SK-N-SH (cell line): ENCODE results near the gene TBC1D19. TPM values are rescaled to one million over a fixed set of nuclear protein-coding genes. Genes with fewer than 3 reads are reported as not detected.
"Not testable (repeated sequence)": the region's sequence is repeated elsewhere in the genome, so short reads cannot be mapped to it uniquely, and the experiment has no call there.

ENCODE experiments used
- CTCF ChIA-PET: fragments of 300-600, 350-600 bp; formaldehyde crosslinking; extraction: SDS; loops from one replicate; lab custom pipeline; 2021; lab: Yijun Ruan, JAX
- POLR2A ChIA-PET: fragments of 350-600 bp; sonication (Branson Sonifier 250); formaldehyde crosslinking; extraction: SDS; loops from one replicate; lab custom pipeline; 2020; ENCODE audit warnings: antibody characterized with exemption, inconsistent platforms; lab: Yijun Ruan, JAX
- DNase-seq: peaks from one replicate; pipeline ENCODE4 v3.0.0; 2012
- H2AFZ ChIP-seq: fragments of 200-600 bp; sonication (generic); 2 replicates; pipeline ENCODE4 v1.8.1; 2016; ENCODE audit warnings: antibody characterized with exemption, mild to moderate bottlenecking, low read depth
- H3F3A ChIP-seq: fragments of 200-600 bp; sonication (generic); replicated peaks from 2 replicates; pipeline ENCODE3; 2016; ENCODE audit warnings: antibody characterized with exemption, mild to moderate bottlenecking; ENCODE audit not compliant: insufficient read depth
- H3K27ac ChIP-seq, 2 experiments: fragments of 200-500 bp in 1 of 2; fragments of 200-600 bp in 1 of 2; sonication (Bioruptor generic) in 1 of 2; sonication (generic), shearing (Covaris generic) in 1 of 2; 2 replicates each; pipeline versions ENCODE4 v1.5.1 to v1.6.1; 2014 to 2016; ENCODE audit warnings: low read depth in 2 of 2, inconsistent platforms in 1 of 2, low read length in 1 of 2, mild to moderate bottlenecking in 1 of 2, mixed read lengths in 1 of 2
- H3K27me3 ChIP-seq: fragments of 200-600 bp; sonication (generic), shearing (Covaris generic); 2 replicates; pipeline ENCODE4 v1.6.1; 2016; ENCODE audit warnings: mixed run types; ENCODE audit not compliant: insufficient read depth
- H3K36me3 ChIP-seq, 2 experiments: fragments of 200-500 bp in 1 of 2; fragments of 200-600 bp in 1 of 2; sonication (Bioruptor generic) in 1 of 2; sonication (generic) in 1 of 2; replicated peaks in 1 of 2; 2 replicates each; pipeline versions ENCODE3 to v1.5.1; 2014 to 2016; ENCODE audit warnings: low read length in 1 of 2, mild to moderate bottlenecking in 1 of 2; ENCODE audit not compliant: insufficient read depth in 2 of 2, control insufficient read depth in 1 of 2
- H3K4me1 ChIP-seq, 2 experiments: fragments of 200-500 bp in 1 of 2; fragments of 200-600 bp in 1 of 2; sonication (Bioruptor generic) in 1 of 2; sonication (generic), shearing (Covaris generic) in 1 of 2; 2 replicates each; pipeline versions ENCODE4 v1.5.1 to v1.6.1; 2014 to 2016; ENCODE audit warnings: low read depth in 1 of 2, low read length in 1 of 2, mixed run types in 1 of 2; ENCODE audit not compliant: insufficient read depth in 2 of 2, control insufficient read depth in 1 of 2
- H3K4me2 ChIP-seq: fragments of 200-600 bp; sonication (generic), shearing (Covaris generic); 2 replicates; pipeline ENCODE4 v1.6.1; 2017; ENCODE audit warnings: mixed run types
- H3K4me3 ChIP-seq, 2 experiments: fragments of 200-500 bp in 1 of 2; fragments of 200-600 bp in 1 of 2; sonication (Bioruptor generic) in 1 of 2; sonication (generic), shearing (Covaris generic) in 1 of 2; 2 replicates each; pipeline versions ENCODE4 v1.5.1 to v1.8.1; 2014 to 2016; ENCODE audit warnings: low read depth in 2 of 2, inconsistent platforms in 1 of 2, low read length in 1 of 2, mild to moderate bottlenecking in 1 of 2, mixed read lengths in 1 of 2, moderate library complexity in 1 of 2
- H3K79me2 ChIP-seq: fragments of 200-600 bp; sonication (generic); 2 replicates; pipeline ENCODE4 v1.8.1; 2017; ENCODE audit warnings: mild to moderate bottlenecking; ENCODE audit not compliant: insufficient read depth
- H3K9ac ChIP-seq: fragments of 200-600 bp; sonication (generic); 2 replicates; pipeline ENCODE4 v1.6.1; 2017; ENCODE audit warnings: mixed run types
- H3K9me2 ChIP-seq: fragments of 200-600 bp; sonication (generic); 2 replicates; pipeline ENCODE4 v1.6.1; 2017; ENCODE audit warnings: mixed run types
- H3K9me3 ChIP-seq: fragments of 200-600 bp; sonication (generic); 2 replicates; pipeline ENCODE4 v1.6.1; 2017; ENCODE audit warnings: mixed run types, mild to moderate bottlenecking, moderate library complexity
- H4K20me1 ChIP-seq: fragments of 200-600 bp; sonication (generic); 2 replicates; pipeline ENCODE4 v1.6.1; 2017; ENCODE audit warnings: mild to moderate bottlenecking, mixed run types; ENCODE audit not compliant: insufficient read depth
- CHD2 ChIP-seq: fragments of 150-350 bp; IDR thresholded peaks from 2 replicates; pipeline ENCODE4 v1.6.1; 2018; ENCODE audit warnings: low read length; ENCODE audit not compliant: partially characterized antibody
- CTCF ChIP-seq: fragments of 200-600 bp; sonication (generic); IDR thresholded peaks from 2 replicates; pipeline ENCODE4 v1.6.1; 2017; ENCODE audit warnings: antibody characterized with exemption, mild to moderate bottlenecking, moderate library complexity
- ELF1 ChIP-seq: IDR thresholded peaks from 2 replicates; pipeline ENCODE4 v1.4.0; 2012
- EP300 ChIP-seq, 2 experiments: IDR thresholded peaks; 2 replicates each; pipeline versions ENCODE4 v1.4.0 to v1.6.1; 2012; ENCODE audit warnings: borderline replicate concordance in 1 of 2, low read depth in 1 of 2, low read length in 1 of 2
- FOXJ3 ChIP-seq: sonication (generic); formaldehyde crosslinking; IDR thresholded peaks from 2 replicates; pipeline ENCODE4 v1.5.1; 2020; ENCODE audit warnings: mild to moderate bottlenecking, missing genetic modification reagents
- JUND ChIP-seq: IDR thresholded peaks from 2 replicates; pipeline ENCODE4 v1.4.0; 2012
- MEF2A ChIP-seq: IDR thresholded peaks from 2 replicates; pipeline ENCODE4 v1.4.0; 2012; ENCODE audit warnings: low read depth, borderline replicate concordance
- NFIC ChIP-seq: IDR thresholded peaks from 2 replicates; pipeline ENCODE4 v1.4.0; 2012; ENCODE audit warnings: borderline replicate concordance
- RFX5 ChIP-seq: IDR thresholded peaks from 2 replicates; pipeline ENCODE4 v1.6.1; 2012; ENCODE audit warnings: mild to moderate bottlenecking, improper control_type of control experiment, low read length
- RXRA ChIP-seq: IDR thresholded peaks from 2 replicates; pipeline ENCODE4 v1.4.0; 2012; ENCODE audit warnings: low read depth, mild to moderate bottlenecking, borderline replicate concordance
- TCF12 ChIP-seq: IDR thresholded peaks from 2 replicates; pipeline ENCODE4 v1.4.0; 2012
- TEAD4 ChIP-seq: IDR thresholded peaks from 2 replicates; pipeline ENCODE4 v1.4.0; 2012; ENCODE audit warnings: mild to moderate bottlenecking, borderline replicate concordance; ENCODE audit not compliant: insufficient read depth
- YY1 ChIP-seq: IDR thresholded peaks from 2 replicates; pipeline ENCODE4 v1.4.0; 2012; ENCODE audit warnings: low read depth, mild to moderate bottlenecking
- WGBS: methylation state at CpG from one replicate; pipeline ENCODE4 v1.1.6; 2017; ENCODE audit warnings: low lambda C conversion rate; 5-methylcytosine and 5-hydroxymethylcytosine counted together
- polyA plus RNA-seq, 3 experiments: library from polyadenylated mRNA; depleted of rRNA; stranded (reverse); fragments of >200 nt; gene quantifications; 2 replicates each; pipeline ENCODE4 v1.2.3, GENCODE V29; 2012

The TBC1D19 gene
- polyA plus RNA-seq, 1 of the 3 experiments (the other 2 are of a cell fraction), result 4.2 TPM

GRCh38 chr4:26579169-26579568 is 4.7 kb upstream of the TBC1D19 start:
- POLR2A ChIA-PET, result no interaction called here
- Histone ChIP-seq H3K9me2 (no peaks in the 10 kb centered on the region), H3K27me3 (no peaks in the 10 kb centered on the region)

GRCh38 chr4:26581341-26581740 is 2.5 kb upstream of the TBC1D19 start:
- H3K4me3 ChIP-seq, CTCF ChIA-PET, H4K20me1 ChIP-seq, H3K9me3 ChIP-seq, H3K36me3 ChIP-seq, H3K27me3 ChIP-seq, H3K9me2 ChIP-seq, POLR2A ChIA-PET, H3K4me1 ChIP-seq, H3K9ac ChIP-seq, H3K4me2 ChIP-seq, H2AFZ ChIP-seq, DNase-seq, H3K27ac ChIP-seq, H3F3A ChIP-seq: not testable (repeated sequence)
- WGBS, result 81% methylated on average over 4 of the region's 4 CpGs
- peaks cover 21% of the 10 kb centered on the region for H3K79me2 ChIP-seq

More at GRCh38 chr4:26579169-26579568, 4.7 kb upstream of the TBC1D19 start:
- Histone ChIP-seq H3K4me2 (no peak overlapping the region), H3K9me3 (no peaks in the 10 kb centered on the region), H3F3A (peaks cover 5% of the 10 kb centered on the region), H4K20me1 (no peaks in the 10 kb centered on the region)
- 86% methylated on average over 5 of the region's 5 CpGs for WGBS
- CTCF ChIA-PET, result no interaction called here
- TF ChIP-seq YY1, result no peak
- no peak for TF ChIP-seq MEF2A
- TF ChIP-seq RXRA, result no peak
- TF ChIP-seq CTCF, result no peak
- TF ChIP-seq EP300 (IDR thresholded peaks at IDR 0.05; ENCODE audit: borderline replicate concordance in 1 of 2, low read depth in 1 of 2, low read length in 1 of 2), result no peak
- TF ChIP-seq JUND, result no peak
- TF ChIP-seq ELF1, result no peak
- TF ChIP-seq RFX5, result no peak
- TF ChIP-seq NFIC, result no peak
- no peak for TF ChIP-seq TEAD4
- no peak for TF ChIP-seq TCF12
- no peak for TF ChIP-seq FOXJ3 (CRISPR knock-in tag)
- no peak for TF ChIP-seq CHD2
- TF ChIP-seq, all 33 proteins: peak for 0
- Histone ChIP-seq H3K9ac (no peak overlapping the region), H3K4me1 (peaks cover 0 to 13% of the 10 kb centered on the region in 2 experiments; a peak in 2 of 4 replicates), H3K4me3 (no peak overlapping the region), H3K27ac (no peak overlapping the region), H2AFZ (no peak overlapping the region), H3K79me2 (0 out of 2 replicates have a peak, but pooled peaks cover 1% of the 10 kb centered on the region), H3K36me3 (no peaks in the 10 kb centered on the region)
- DNase-seq, result no peak
